Activated naive CD4-positive, alpha-beta T cell (primary cell): ENCODE measurements around the gene NAA20.

Experiments used
- DNase-seq, 4 experiments: peaks; one replicate each; lab custom pipeline; 2025; lab: John Stamatoyannopoulos, UW

NAA20 gene

DNA sequence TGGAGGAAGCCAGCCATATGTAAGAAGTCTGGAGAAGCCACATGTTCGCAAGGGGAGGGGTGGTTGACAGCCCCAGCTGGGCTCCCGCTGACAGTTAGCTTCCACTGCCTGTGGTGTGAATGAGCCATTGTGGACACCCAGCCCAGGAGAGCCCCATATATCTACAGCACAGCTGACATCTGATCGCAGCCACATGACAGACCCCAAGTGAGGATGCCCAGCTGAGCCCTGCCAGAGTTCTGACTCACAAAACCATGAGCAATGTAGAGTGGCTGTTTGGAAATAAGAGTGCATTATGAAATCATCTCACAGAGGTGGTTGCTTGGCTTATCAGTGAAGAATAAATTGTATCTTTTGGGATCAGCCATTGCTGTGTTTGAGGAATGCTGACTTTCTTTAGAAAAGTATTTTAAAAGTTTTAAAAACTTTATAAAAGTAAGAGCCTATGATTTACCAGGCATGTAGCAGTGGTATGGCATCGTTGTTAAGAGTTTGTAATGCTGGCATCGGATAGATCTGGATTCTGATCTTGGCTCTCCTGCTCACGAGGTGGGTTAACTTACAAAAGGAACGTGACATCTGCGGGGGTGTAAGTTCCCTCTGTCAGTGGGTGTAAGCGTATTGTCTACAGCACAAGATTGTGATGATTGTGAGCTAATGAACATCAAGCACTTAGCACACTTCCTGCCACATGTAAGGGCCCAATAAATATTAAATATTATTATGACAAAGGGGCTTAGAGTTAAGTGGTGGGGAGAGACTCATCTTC is 59.3 kb downstream of the NAA20 start:
- DNase-seq: no peak

DNA sequence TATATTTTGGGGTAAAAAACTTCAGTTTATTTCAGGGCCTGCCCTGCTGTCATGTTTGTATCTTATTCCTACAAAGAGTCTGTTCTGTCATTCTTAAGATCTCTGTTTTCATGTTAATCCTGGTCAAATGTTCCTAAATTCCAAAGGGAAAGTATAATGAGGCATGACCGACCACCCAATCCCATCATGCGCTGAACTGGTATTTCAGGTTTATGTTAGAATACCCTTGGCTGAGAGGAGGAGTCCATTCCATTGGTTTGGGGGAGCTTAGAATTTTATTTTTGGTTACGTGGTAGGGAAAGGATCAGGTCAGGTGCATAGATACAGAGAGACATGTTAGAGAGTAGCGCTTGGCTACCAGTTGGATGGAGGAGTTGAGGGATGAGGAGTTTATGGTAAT is 60.9 kb downstream of the NAA20 start:
- no peak for DNase-seq

DNA sequence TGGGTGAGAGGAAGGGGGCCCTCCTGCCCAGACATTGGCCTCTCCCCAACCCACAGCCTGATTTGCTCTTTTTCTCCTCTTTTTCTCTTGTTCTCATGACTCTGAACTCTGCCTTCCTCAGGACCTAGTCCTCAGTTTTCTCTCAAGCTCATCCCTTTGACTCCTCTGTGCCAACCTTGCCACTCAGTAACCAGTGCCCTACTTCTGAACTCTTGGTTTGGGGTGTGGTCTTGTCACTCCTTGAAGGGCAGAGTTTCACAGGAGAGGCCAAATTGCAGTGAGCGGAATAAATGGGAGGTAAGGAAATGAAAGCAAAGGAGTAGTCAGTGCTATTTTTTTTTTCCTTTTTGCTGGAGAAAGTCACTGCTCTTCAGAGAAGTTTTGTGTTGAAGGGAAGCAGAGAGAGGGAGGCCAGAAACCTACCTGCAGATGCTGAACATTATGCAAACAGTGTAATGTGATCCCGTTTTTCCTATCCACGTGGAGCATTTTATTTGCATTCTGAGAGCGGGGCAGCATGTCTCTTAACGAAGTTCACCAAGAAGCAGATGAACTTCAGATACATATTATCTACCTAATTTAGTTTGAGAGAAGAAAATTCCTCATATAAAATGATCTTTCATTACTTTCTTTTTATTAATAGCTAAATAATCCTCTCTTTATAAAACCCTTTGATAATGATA is 62.1 kb downstream of the NAA20 start:
- no peak for DNase-seq
